ENCODE results near the gene IHH. TPM values are rescaled to one million over a fixed set of nuclear protein-coding genes. Genes with fewer than 3 reads are reported as not detected.
A peak's percentile ranks its signal among the peaks of the same experiment; 100 is the strongest.

IHH gene
- total RNA-seq, 1 donor from 2014 or later, result not detected

GRCh38 chr2:219041252-219041651 lies 19.5 kb downstream of the IHH start, which contains the start of gene CFAP65:
Gene CFAP65 (minus strand): TSS chr2:219041516. CDS start chr2:219039048, 2,468 bp downstream.
- H3K4me1 Mint-ChIP-seq, result peaks cover 2% of the 10 kb centered on the region
- no peaks in the 10 kb centered on the region for H3K9me3 Mint-ChIP-seq
- peak; percentile 72 for DNase-seq
- H3K27ac Mint-ChIP-seq, result no peak within 1 kb of the TSS
- peaks cover 45% of the 10 kb centered on the region for H3K27me3 Mint-ChIP-seq
- H3K36me3 Mint-ChIP-seq (ENCODE audit: low read depth), result no peaks in the 10 kb centered on the region
- H3K4me3 Mint-ChIP-seq, result peak within 1 kb of the TSS; percentile 56
- intact Hi-C loops (cut with micrococcal nuclease), result no loop called here

GRCh38 chr2:219038600-219038999 lies 22.1 kb downstream of the IHH start:
- intact Hi-C loops (cut with micrococcal nuclease), result no loop called here
- no peaks in the 10 kb centered on the region for H3K9me3 Mint-ChIP-seq
- no peak overlapping the region for H3K27ac Mint-ChIP-seq
- no peak for DNase-seq
- H3K27me3 Mint-ChIP-seq, result peaks cover 56% of the 10 kb centered on the region
- H3K4me1 Mint-ChIP-seq, result peaks cover 2% of the 10 kb centered on the region
- H3K36me3 Mint-ChIP-seq (ENCODE audit: low read depth), result no peaks in the 10 kb centered on the region
- no peak overlapping the region for H3K4me3 Mint-ChIP-seq

GRCh38 chr2:219037783-219038499 lies 22.8 kb downstream of the IHH start:
- no peak overlapping the region for H3K27ac Mint-ChIP-seq
- H3K36me3 Mint-ChIP-seq (ENCODE audit: low read depth), result no peaks in the 10 kb centered on the region
- no peak overlapping the region for H3K4me3 Mint-ChIP-seq
- H3K9me3 Mint-ChIP-seq, result no peaks in the 10 kb centered on the region
- H3K27me3 Mint-ChIP-seq, result peaks cover 60% of the 10 kb centered on the region
- H3K4me1 Mint-ChIP-seq, result peaks cover 2% of the 10 kb centered on the region
- DNase-seq, result no peak
- intact Hi-C loops (cut with micrococcal nuclease), result no loop called here

GRCh38 chr2:219035942-219036341 lies 24.8 kb downstream of the IHH start:
- Mint-ChIP-seq H3K4me3 (no peak overlapping the region), H3K27me3 (peaks cover 41% of the 10 kb centered on the region), H3K9me3 (no peaks in the 10 kb centered on the region), H3K4me1 (no peaks in the 10 kb centered on the region), H3K36me3 (ENCODE audit: low read depth) (no peaks in the 10 kb centered on the region), H3K27ac (no peak overlapping the region)
- DNase-seq, result no peak
- intact Hi-C loops (cut with micrococcal nuclease), result no loop called here

- DNase-seq, result no peak
- Mint-ChIP-seq H3K27me3 (peaks cover 31% of the 10 kb centered on the region), H3K9me3 (no peaks in the 10 kb centered on the region), H3K4me3 (no peak overlapping the region), H3K4me1 (no peaks in the 10 kb centered on the region), H3K36me3 (ENCODE audit: low read depth) (no peaks in the 10 kb centered on the region), H3K27ac (no peak overlapping the region)
- intact Hi-C loops (cut with micrococcal nuclease), result no loop called here
Observed at GRCh38 chr2:219034823-219035222, 25.9 kb downstream of the IHH start.

GRCh38 chr2:219032051-219032745 lies 28.5 kb downstream of the IHH start:
- DNase-seq, result no peak
- Mint-ChIP-seq H3K4me1 (no peaks in the 10 kb centered on the region), H3K27me3 (peaks cover 25% of the 10 kb centered on the region), H3K9me3 (no peaks in the 10 kb centered on the region), H3K27ac (no peak overlapping the region), H3K36me3 (ENCODE audit: low read depth) (no peaks in the 10 kb centered on the region), H3K4me3 (no peak overlapping the region)
- intact Hi-C loops (cut with micrococcal nuclease), result no loop called here

- H3K27ac Mint-ChIP-seq, result no peak overlapping the region
- no peak overlapping the region for H3K4me3 Mint-ChIP-seq
- H3K4me1 Mint-ChIP-seq, result no peaks in the 10 kb centered on the region
- H3K9me3 Mint-ChIP-seq, result no peaks in the 10 kb centered on the region
- H3K27me3 Mint-ChIP-seq, result peaks cover 25% of the 10 kb centered on the region
- intact Hi-C loops (cut with micrococcal nuclease), result no loop called here
- no peak for DNase-seq
- H3K36me3 Mint-ChIP-seq (ENCODE audit: low read depth), result no peaks in the 10 kb centered on the region
Observed at GRCh38 chr2:219031005-219031738, 29.5 kb downstream of the IHH start.

GRCh38 chr2:219030177-219030940 lies 30.4 kb downstream of the IHH start:
- H3K9me3 Mint-ChIP-seq, result no peaks in the 10 kb centered on the region
- H3K4me3 Mint-ChIP-seq, result no peak overlapping the region
- no peak overlapping the region for H3K27ac Mint-ChIP-seq
- H3K27me3 Mint-ChIP-seq, result peaks cover 19% of the 10 kb centered on the region
- no peak for DNase-seq
- intact Hi-C loops (cut with micrococcal nuclease), result no loop called here
- no peaks in the 10 kb centered on the region for H3K36me3 Mint-ChIP-seq (ENCODE audit: low read depth)
- H3K4me1 Mint-ChIP-seq, result no peaks in the 10 kb centered on the region

- Mint-ChIP-seq H3K4me1 (no peaks in the 10 kb centered on the region), H3K27ac (no peak overlapping the region), H3K36me3 (ENCODE audit: low read depth) (no peaks in the 10 kb centered on the region), H3K27me3 (peaks cover 13% of the 10 kb centered on the region), H3K9me3 (no peaks in the 10 kb centered on the region), H3K4me3 (no peak overlapping the region)
- intact Hi-C loops (cut with micrococcal nuclease), result loop anchor here (1.0 kb wide), 2 partner anchors 90 to 126 kb away; no protein-coding TSS in a partner anchor
- peak; percentile 93 for DNase-seq
Observed at GRCh38 chr2:219029829-219030165, 30.9 kb downstream of the IHH start.

GRCh38 chr2:219028996-219029828 lies 31.5 kb downstream of the IHH start:
- DNase-seq, result no peak

GRCh38 chr2:219028141-219028540 lies 32.6 kb downstream of the IHH start:
- H3K4me3 Mint-ChIP-seq, result no peak overlapping the region
- no peaks in the 10 kb centered on the region for H3K27me3 Mint-ChIP-seq
- no peak for DNase-seq
- intact Hi-C loops (cut with micrococcal nuclease), result no loop called here
- no peaks in the 10 kb centered on the region for H3K36me3 Mint-ChIP-seq (ENCODE audit: low read depth)
- H3K9me3 Mint-ChIP-seq, result no peaks in the 10 kb centered on the region
- H3K27ac Mint-ChIP-seq, result no peak overlapping the region
- H3K4me1 Mint-ChIP-seq, result no peaks in the 10 kb centered on the region

More at GRCh38 chr2:219028996-219029828, 31.5 kb downstream of the IHH start:
- H3K36me3 Mint-ChIP-seq (ENCODE audit: low read depth), result no peaks in the 10 kb centered on the region
- no peak overlapping the region for H3K4me3 Mint-ChIP-seq
- intact Hi-C loops (cut with micrococcal nuclease), result loop anchor here (1.0 kb wide), 2 partner anchors 90 to 126 kb away; no protein-coding TSS in a partner anchor
- no peak overlapping the region for H3K27ac Mint-ChIP-seq
- no peaks in the 10 kb centered on the region for H3K4me1 Mint-ChIP-seq
- H3K27me3 Mint-ChIP-seq, result peaks cover 7% of the 10 kb centered on the region
- no peaks in the 10 kb centered on the region for H3K9me3 Mint-ChIP-seq

- intact Hi-C loops (cut with micrococcal nuclease), result no loop called here
- H3K27ac Mint-ChIP-seq, result no peak overlapping the region
- no peaks in the 10 kb centered on the region for H3K4me1 Mint-ChIP-seq
- H3K4me3 Mint-ChIP-seq, result no peak overlapping the region
- H3K27me3 Mint-ChIP-seq, result no peaks in the 10 kb centered on the region
- no peaks in the 10 kb centered on the region for H3K9me3 Mint-ChIP-seq
- H3K36me3 Mint-ChIP-seq (ENCODE audit: low read depth), result no peaks in the 10 kb centered on the region
- no peak for DNase-seq
Observed at GRCh38 chr2:219027511-219028055, 33.1 kb downstream of the IHH start.

GRCh38 chr2:219026946-219027345 lies 33.8 kb downstream of the IHH start:
- no peaks in the 10 kb centered on the region for H3K27me3 Mint-ChIP-seq
- no peak overlapping the region for H3K4me3 Mint-ChIP-seq
- no peaks in the 10 kb centered on the region for H3K36me3 Mint-ChIP-seq (ENCODE audit: low read depth)
- no peaks in the 10 kb centered on the region for H3K9me3 Mint-ChIP-seq
- H3K4me1 Mint-ChIP-seq, result no peaks in the 10 kb centered on the region
- no peak for DNase-seq
- H3K27ac Mint-ChIP-seq, result no peak overlapping the region
- intact Hi-C loops (cut with micrococcal nuclease), result no loop called here

Data from activated CD4-positive, alpha-beta T cell treated with anti-CD3 and anti-CD28 coated beads, Interleukin-2, amount 10 ng/mL, durations not matched to agents 24 days and 14 days (primary cell).